ENCODE data around the gene NHERF2. TPM values are rescaled to one million over a fixed set of nuclear protein-coding genes. Genes with fewer than 3 reads are reported as not detected.

Gene NHERF2
- total RNA-seq (2022; extraction: Qiagen RNA extraction): 45.2 to 69.1 TPM (median 66.9 TPM) in 5 replicates

GRCh38 chr16:2026461-2027023 lies at the start of gene NHERF2:
Gene NHERF2, plus strand, starts transcription at chr16:2026902. Its CDS starts 104 bp downstream, at chr16:2027006.

GRCh38 chr16:1981398-1981836 lies 45.3 kb upstream of the NHERF2 start, which contains the start of gene NOXO1:
Gene NOXO1, minus strand, starts transcription at chr16:1981469. Its CDS starts 290 bp downstream, at chr16:1981179.

GRCh38 chr16:1983544-1984346 lies 43.0 kb upstream of the NHERF2 start, which contains the start of gene GFER:
Gene GFER, plus strand, starts transcription at chr16:1984193. Its CDS starts 26 bp downstream, at chr16:1984219.

GRCh38 chr16:1989209-1990100 lies 37.2 kb upstream of the NHERF2 start, which contains the start of gene SYNGR3:
Gene SYNGR3, plus strand, starts transcription at chr16:1989970. Its CDS starts 133 bp downstream, at chr16:1990103.

GRCh38 chr16:2009791-2010510 lies 16.8 kb upstream of the NHERF2 start, which contains the start of gene ZNF598:
Gene ZNF598, minus strand, starts transcription at chr16:2009821.

GRCh38 chr16:2019518-2019920 lies 7.2 kb upstream of the NHERF2 start, which contains the start of gene NPW:
Gene NPW, plus strand, starts transcription at chr16:2019785.

GRCh38 chr16:2047330-2048115 lies 20.8 kb downstream of the NHERF2 start, which contains the start of the genes NTHL1 and TSC2:
Gene NTHL1, minus strand, starts transcription at chr16:2047834. Its CDS starts 11 bp downstream, at chr16:2047823.
Gene TSC2, plus strand, starts transcription at chr16:2047985. Its CDS starts 631 bp downstream, at chr16:2048616.

Other genes starting within 250 kb of the NHERF2 start
- 19.3 to 30.3 TPM (median 29.5 TPM) in 5 replicates for gene SPSB3, start 244.3 kb upstream of the NHERF2 start, total RNA-seq (2022; extraction: Qiagen RNA extraction)
- 60.7 to 88.7 TPM (median 83.0 TPM) in 5 replicates for gene NUBP2, start 243.9 kb upstream of the NHERF2 start, total RNA-seq (2022; extraction: Qiagen RNA extraction)
- 0.03 to 0.18 TPM (median 0.06 TPM) in 4 of 5 replicates, not detected in the other for gene IGFALS, start 233.2 kb upstream of the NHERF2 start, total RNA-seq (2022; extraction: Qiagen RNA extraction)
- gene HAGH, start 200.1 kb upstream of the NHERF2 start, total RNA-seq (2022; extraction: Qiagen RNA extraction): 57.8 to 76.0 TPM (median 74.4 TPM) in 5 replicates
- gene FAHD1, start 199.7 kb upstream of the NHERF2 start, total RNA-seq (2022; extraction: Qiagen RNA extraction): 46.8 to 52.1 TPM (median 49.6 TPM) in 5 replicates
- gene MEIOB, start 154.7 kb upstream of the NHERF2 start, total RNA-seq (2022; extraction: Qiagen RNA extraction): 1.2 to 2.2 TPM (median 1.4 TPM) in 5 replicates
- 1.1 to 2.1 TPM (median 2.0 TPM) in 5 replicates for gene HS3ST6, start 108.5 kb upstream of the NHERF2 start, total RNA-seq (2022; extraction: Qiagen RNA extraction)
- gene MSRB1, start 83.7 kb upstream of the NHERF2 start, total RNA-seq (2022; extraction: Qiagen RNA extraction): 32.5 to 43.0 TPM (median 42.2 TPM) in 5 replicates
- 0.09 to 0.11 TPM (median 0.10 TPM) in 3 of 5 replicates, not detected in the others for gene RPL3L, start 72.2 kb upstream of the NHERF2 start, total RNA-seq (2022; extraction: Qiagen RNA extraction)
- gene NDUFB10, start 67.4 kb upstream of the NHERF2 start, total RNA-seq (2022; extraction: Qiagen RNA extraction): 247 to 295 TPM (median 252 TPM) in 5 replicates
- 3,695 to 5,624 TPM (median 5,467 TPM) in 5 replicates for gene RPS2, start 62.1 kb upstream of the NHERF2 start, total RNA-seq (2022; extraction: Qiagen RNA extraction)
- gene RNF151, start 60.0 kb upstream of the NHERF2 start, total RNA-seq (2022; extraction: Qiagen RNA extraction): not detected in 5 replicates
- gene TBL3, start 54.8 kb upstream of the NHERF2 start, total RNA-seq (2022; extraction: Qiagen RNA extraction): 31.6 to 41.2 TPM (median 38.0 TPM) in 5 replicates
- gene NOXO1, start 45.4 kb upstream of the NHERF2 start, total RNA-seq (2022; extraction: Qiagen RNA extraction): 0.08 to 0.31 TPM (median 0.28 TPM) in 5 replicates
- gene GFER, start 42.7 kb upstream of the NHERF2 start, total RNA-seq (2022; extraction: Qiagen RNA extraction): 23.0 to 44.4 TPM (median 40.1 TPM) in 5 replicates
- 5.0 to 9.3 TPM (median 8.2 TPM) in 5 replicates for gene SYNGR3, start 36.9 kb upstream of the NHERF2 start, total RNA-seq (2022; extraction: Qiagen RNA extraction)
- 47.7 to 63.8 TPM (median 61.2 TPM) in 5 replicates for gene ZNF598, start 17.1 kb upstream of the NHERF2 start, total RNA-seq (2022; extraction: Qiagen RNA extraction)
- gene NPW, start 7.1 kb upstream of the NHERF2 start, total RNA-seq (2022; extraction: Qiagen RNA extraction): 0.65 to 1.4 TPM (median 0.88 TPM) in 5 replicates
- gene NTHL1, start 20.9 kb downstream of the NHERF2 start, total RNA-seq (2022; extraction: Qiagen RNA extraction): 36.2 to 51.1 TPM (median 47.9 TPM) in 5 replicates
- 32.0 to 40.6 TPM (median 34.1 TPM) in 5 replicates for gene TSC2, start 21.1 kb downstream of the NHERF2 start, total RNA-seq (2022; extraction: Qiagen RNA extraction)
- gene PKD1, start 109.0 kb downstream of the NHERF2 start, total RNA-seq (2022; extraction: Qiagen RNA extraction): 34.4 to 54.4 TPM (median 49.3 TPM) in 5 replicates
- 1.9 to 4.4 TPM (median 3.3 TPM) in 5 replicates for gene RAB26, start 121.7 kb downstream of the NHERF2 start, total RNA-seq (2022; extraction: Qiagen RNA extraction)
- 39.0 to 55.8 TPM (median 49.7 TPM) in 5 replicates for gene TRAF7, start 128.9 kb downstream of the NHERF2 start, total RNA-seq (2022; extraction: Qiagen RNA extraction)
- gene CASKIN1, start 169.7 kb downstream of the NHERF2 start, total RNA-seq (2022; extraction: Qiagen RNA extraction): 0.23 to 1.00 TPM (median 0.47 TPM) in 5 replicates
- gene MLST8, start 178.6 kb downstream of the NHERF2 start, total RNA-seq (2022; extraction: Qiagen RNA extraction): 39.9 to 53.2 TPM (median 51.0 TPM) in 5 replicates
- gene BRICD5, start 184.0 kb downstream of the NHERF2 start, total RNA-seq (2022; extraction: Qiagen RNA extraction): 1.5 to 4.8 TPM (median 3.4 TPM) in 5 replicates
- 14.8 to 35.7 TPM (median 32.9 TPM) in 5 replicates for gene PGP, start 187.9 kb downstream of the NHERF2 start, total RNA-seq (2022; extraction: Qiagen RNA extraction)
- gene E4F1, start 196.7 kb downstream of the NHERF2 start, total RNA-seq (2022; extraction: Qiagen RNA extraction): 18.7 to 26.9 TPM (median 24.7 TPM) in 5 replicates
- gene DNASE1L2, start 209.5 kb downstream of the NHERF2 start, total RNA-seq (2022; extraction: Qiagen RNA extraction): 0.60 to 1.7 TPM (median 1.3 TPM) in 5 replicates
- gene ECI1, start 224.7 kb downstream of the NHERF2 start, total RNA-seq (2022; extraction: Qiagen RNA extraction): 48.5 to 95.5 TPM (median 93.6 TPM) in 5 replicates
- gene RNPS1, start 241.2 kb downstream of the NHERF2 start, total RNA-seq (2022; extraction: Qiagen RNA extraction): 252 to 288 TPM (median 261 TPM) in 5 replicates

Data from A549 treated with AZD2906 at 1 μM for 4 hours (cell line).